ENCODE data around the gene PRR5L.
"Not testable (repeated sequence)": the region's sequence is repeated elsewhere in the genome, so short reads cannot be mapped to it uniquely, and the experiment has no call there.

Gene PRR5L

DNA sequence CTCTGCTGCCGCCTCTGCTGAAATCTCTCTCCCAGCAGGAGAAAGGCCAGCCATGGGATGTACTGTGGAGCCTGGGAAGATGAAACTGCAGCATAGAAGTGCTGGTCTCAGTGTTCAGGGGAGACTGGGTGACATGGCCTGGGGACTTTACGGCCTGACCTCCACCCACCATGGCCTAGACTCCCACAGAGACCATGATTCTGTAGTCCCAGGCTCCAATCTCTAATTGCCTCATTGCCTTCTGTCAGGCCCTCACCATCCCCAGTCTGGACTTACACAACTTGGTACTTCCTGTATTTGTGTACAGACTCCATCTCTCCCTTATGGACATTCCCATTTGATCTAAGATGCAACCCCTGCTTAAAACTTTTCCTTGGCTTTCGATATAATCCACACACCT, 170.9 kb downstream of the PRR5L start:
- Histone ChIP-seq H3K4me3 (ENCODE audit: insufficient read depth, low read depth, low read length) (no peak overlapping the region), H3K9me3 (ENCODE audit: control insufficient read depth, low read length) (peaks cover 2% of the 10 kb centered on the region), H3K4me1 (ENCODE audit: control insufficient read depth, insufficient read depth, low read length) (peaks cover 8% of the 10 kb centered on the region), H3K27ac (ENCODE audit: insufficient read depth, low read depth, low read length, poor library complexity, severe bottlenecking) (no peak overlapping the region), H3K36me3 (ENCODE audit: control insufficient read depth, insufficient read depth, low read length) (no peaks in the 10 kb centered on the region), H3K27me3 (ENCODE audit: control insufficient read depth, insufficient read depth, low read length, poor library complexity, severe bottlenecking) (no peaks in the 10 kb centered on the region)
- WGBS, 2 experiments = 95% methylated on average over 3 of the region's 3 CpGs

DNA sequence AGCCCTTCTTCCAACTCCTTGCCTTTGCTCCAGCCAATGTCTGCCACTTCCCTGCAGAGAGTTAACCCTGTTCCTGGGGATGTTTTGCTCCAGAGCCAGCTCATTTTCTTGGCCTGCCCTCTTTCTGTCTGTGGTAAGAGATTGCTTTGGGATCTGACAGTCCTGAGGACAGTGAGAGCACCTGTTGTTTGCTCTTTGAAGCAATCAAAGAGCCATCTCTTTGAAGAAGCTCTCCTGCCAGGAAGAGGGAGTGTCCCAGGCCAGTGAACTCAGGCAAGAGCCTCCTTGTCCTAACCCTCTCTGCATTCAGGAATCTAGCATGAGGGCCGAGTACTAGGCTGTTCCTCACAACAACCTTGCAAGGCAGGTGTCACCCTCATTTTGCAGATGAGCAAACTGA, 171.8 kb downstream of the PRR5L start:
- H3K9me3 ChIP-seq (ENCODE audit: control insufficient read depth, low read length) = peaks cover 2% of the 10 kb centered on the region
- H3K4me1 ChIP-seq (ENCODE audit: control insufficient read depth, insufficient read depth, low read length) = peaks cover 8% of the 10 kb centered on the region
- H3K27ac ChIP-seq (ENCODE audit: insufficient read depth, low read depth, low read length, poor library complexity, severe bottlenecking) = peak overlapping the region; percentile 19
- no peaks in the 10 kb centered on the region for H3K27me3 ChIP-seq (ENCODE audit: control insufficient read depth, insufficient read depth, low read length, poor library complexity, severe bottlenecking)
- H3K4me3 ChIP-seq (ENCODE audit: insufficient read depth, low read depth, low read length) = no peak overlapping the region
- WGBS, 2 experiments = 65 to 69% methylated on average over 1 of the region's 1 CpG
- no peaks in the 10 kb centered on the region for H3K36me3 ChIP-seq (ENCODE audit: control insufficient read depth, insufficient read depth, low read length)

GRCh38 chr11:36469063-36469462, 173.0 kb downstream of the PRR5L start:
- peaks cover 8% of the 10 kb centered on the region for H3K4me1 ChIP-seq (ENCODE audit: control insufficient read depth, insufficient read depth, low read length)
- no peak overlapping the region for H3K27ac ChIP-seq (ENCODE audit: insufficient read depth, low read depth, low read length, poor library complexity, severe bottlenecking)
- no peaks in the 10 kb centered on the region for H3K27me3 ChIP-seq (ENCODE audit: control insufficient read depth, insufficient read depth, low read length, poor library complexity, severe bottlenecking)
- no peaks in the 10 kb centered on the region for H3K36me3 ChIP-seq (ENCODE audit: control insufficient read depth, insufficient read depth, low read length)
- peaks cover 2% of the 10 kb centered on the region for H3K9me3 ChIP-seq (ENCODE audit: control insufficient read depth, low read length)
- 53 to 59% methylated on average over 2 of the region's 2 CpGs for WGBS, 2 experiments
- no peak overlapping the region for H3K4me3 ChIP-seq (ENCODE audit: insufficient read depth, low read depth, low read length)

DNA sequence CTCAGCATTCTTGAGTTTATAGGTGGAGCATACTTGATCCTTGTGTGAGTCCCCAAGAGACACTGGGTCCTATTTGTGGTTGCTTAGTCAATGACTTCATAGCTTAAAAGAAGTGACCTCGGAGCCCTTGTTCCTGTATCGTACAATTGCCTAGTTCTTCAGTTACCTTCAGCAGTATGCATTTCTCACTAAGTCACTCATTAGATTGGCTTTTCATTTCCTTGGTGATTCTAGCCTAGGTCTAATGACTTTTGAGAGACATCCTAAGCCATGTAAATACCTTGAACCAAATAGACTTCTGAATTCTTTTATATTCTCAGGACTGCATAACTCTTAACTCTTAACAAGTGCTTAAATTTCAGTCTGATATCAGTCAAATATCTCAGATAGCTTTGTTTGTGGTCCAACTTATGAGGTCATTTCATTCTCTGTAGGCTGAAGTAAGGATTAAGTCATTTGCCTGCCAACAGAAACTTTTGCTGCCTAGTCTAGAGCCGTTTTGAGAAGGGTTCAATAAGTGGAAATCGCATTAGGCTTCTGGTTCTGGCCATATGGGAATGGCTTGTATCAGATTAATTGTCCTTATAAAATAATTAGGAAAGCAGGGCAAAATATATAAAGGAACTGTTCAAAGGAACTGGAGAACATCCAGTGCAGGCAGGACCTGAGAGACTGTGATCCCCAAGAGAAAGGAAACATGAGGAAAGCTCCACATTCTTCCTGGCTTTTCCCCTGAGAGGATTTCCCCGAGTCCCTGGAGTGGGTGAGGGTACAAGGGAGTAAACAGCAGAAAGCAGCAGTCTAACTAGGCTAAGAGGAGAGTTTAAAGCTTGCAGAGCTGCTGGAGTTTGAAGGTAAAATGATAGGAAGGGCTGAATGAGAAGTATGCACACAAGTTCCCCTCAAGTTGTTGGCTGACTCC, 174.1 kb downstream of the PRR5L start:
- H3K36me3 ChIP-seq (ENCODE audit: control insufficient read depth, insufficient read depth, low read length) = no peaks in the 10 kb centered on the region
- H3K9me3 ChIP-seq (ENCODE audit: control insufficient read depth, low read length) = peaks cover 2% of the 10 kb centered on the region
- H3K27ac ChIP-seq (ENCODE audit: insufficient read depth, low read depth, low read length, poor library complexity, severe bottlenecking) = no peak overlapping the region
- H3K4me3 ChIP-seq (ENCODE audit: insufficient read depth, low read depth, low read length) = no peak overlapping the region
- 86 to 90% methylated on average over 5 of the region's 5 CpGs for WGBS, 2 experiments
- peaks cover 8% of the 10 kb centered on the region for H3K4me1 ChIP-seq (ENCODE audit: control insufficient read depth, insufficient read depth, low read length)
- H3K27me3 ChIP-seq (ENCODE audit: control insufficient read depth, insufficient read depth, low read length, poor library complexity, severe bottlenecking) = no peaks in the 10 kb centered on the region

GRCh38 chr11:36471577-36471976, 175.5 kb downstream of the PRR5L start:
- Histone ChIP-seq H3K9me3 (ENCODE audit: control insufficient read depth, low read length) (peaks cover 2% of the 10 kb centered on the region), H3K4me3 (ENCODE audit: insufficient read depth, low read depth, low read length) (no peak overlapping the region), H3K4me1 (ENCODE audit: control insufficient read depth, insufficient read depth, low read length) (peaks cover 8% of the 10 kb centered on the region), H3K27ac (ENCODE audit: insufficient read depth, low read depth, low read length, poor library complexity, severe bottlenecking) (no peak overlapping the region), H3K36me3 (ENCODE audit: control insufficient read depth, insufficient read depth, low read length) (no peaks in the 10 kb centered on the region), H3K27me3 (ENCODE audit: control insufficient read depth, insufficient read depth, low read length, poor library complexity, severe bottlenecking) (no peaks in the 10 kb centered on the region)
- whole genome bisulfite sequencing, 2 experiments = 89 to 94% methylated on average over 1 of the region's 1 CpG

DNA sequence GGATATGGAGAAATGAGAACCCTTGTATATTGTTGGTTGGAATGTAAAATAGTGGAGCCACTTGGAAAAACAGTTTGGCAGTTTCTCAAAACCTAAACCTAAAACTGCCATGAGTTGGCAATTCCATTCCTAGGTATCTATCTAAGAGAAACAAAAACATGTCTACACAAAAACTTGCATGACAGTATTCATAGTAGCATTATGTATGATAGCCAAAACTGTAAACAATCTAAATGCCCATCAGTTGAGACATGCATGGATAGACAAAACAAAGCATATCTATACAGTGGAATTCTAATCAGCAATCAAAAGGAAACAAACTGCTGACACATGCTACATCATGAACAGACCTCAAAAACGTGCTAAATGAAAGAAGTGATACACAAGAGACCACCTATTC, 179.1 kb downstream of the PRR5L start:
- no peak overlapping the region for H3K27ac ChIP-seq (ENCODE audit: insufficient read depth, low read depth, low read length, poor library complexity, severe bottlenecking)
- H3K4me1 ChIP-seq (ENCODE audit: control insufficient read depth, insufficient read depth, low read length) = no peaks in the 10 kb centered on the region
- H3K27me3 ChIP-seq (ENCODE audit: control insufficient read depth, insufficient read depth, low read length, poor library complexity, severe bottlenecking) = no peaks in the 10 kb centered on the region
- H3K36me3 ChIP-seq (ENCODE audit: control insufficient read depth, insufficient read depth, low read length) = no peaks in the 10 kb centered on the region
- 44% methylated on average over 1 of the region's 1 CpG; no CpG with 5 or more reads in 1 of the 2 experiments for WGBS, 2 experiments
- H3K9me3 ChIP-seq (ENCODE audit: control insufficient read depth, low read length) = no peaks in the 10 kb centered on the region
- H3K4me3 ChIP-seq (ENCODE audit: insufficient read depth, low read depth, low read length) = no peak overlapping the region

DNA sequence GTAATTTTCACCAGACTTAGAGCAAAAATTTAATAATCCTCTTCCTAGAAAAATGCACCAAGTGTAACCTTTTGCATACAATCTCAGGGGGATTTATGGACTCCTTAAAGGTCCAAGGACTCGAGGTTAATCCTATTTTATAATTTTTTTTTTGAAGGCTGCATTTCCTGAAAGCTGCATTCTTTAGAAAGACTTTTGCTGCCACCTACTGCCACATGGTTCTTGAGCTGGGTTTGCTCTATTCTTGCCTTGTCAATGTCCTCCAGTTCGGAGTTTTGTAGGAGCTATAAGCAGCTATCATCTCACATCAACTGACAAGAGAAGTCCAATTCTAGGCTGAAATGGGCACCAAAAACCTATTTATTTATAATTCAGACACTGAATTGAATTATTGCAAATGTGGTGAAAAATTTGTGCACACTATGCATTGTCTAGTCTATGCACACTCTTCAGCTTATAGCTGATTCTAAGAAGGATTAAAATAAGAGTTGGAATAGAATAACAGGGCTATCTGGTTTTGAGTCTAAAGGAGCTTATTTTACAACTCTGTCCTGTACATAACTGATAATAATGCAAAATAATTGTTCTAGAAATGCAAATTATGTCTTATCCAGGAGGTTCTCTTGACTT, 182.7 kb downstream of the PRR5L start:
- WGBS, 2 experiments = 61 to 69% methylated on average over 2 of the region's 2 CpGs
- no peak overlapping the region for H3K27ac ChIP-seq (ENCODE audit: insufficient read depth, low read depth, low read length, poor library complexity, severe bottlenecking)
- no peaks in the 10 kb centered on the region for H3K27me3 ChIP-seq (ENCODE audit: control insufficient read depth, insufficient read depth, low read length, poor library complexity, severe bottlenecking)
- no peaks in the 10 kb centered on the region for H3K36me3 ChIP-seq (ENCODE audit: control insufficient read depth, insufficient read depth, low read length)
- no peak overlapping the region for H3K4me3 ChIP-seq (ENCODE audit: insufficient read depth, low read depth, low read length)
- H3K9me3 ChIP-seq (ENCODE audit: control insufficient read depth, low read length) = no peaks in the 10 kb centered on the region
- no peaks in the 10 kb centered on the region for H3K4me1 ChIP-seq (ENCODE audit: control insufficient read depth, insufficient read depth, low read length)

- Histone ChIP-seq H3K27ac (ENCODE audit: insufficient read depth, low read depth, low read length, poor library complexity, severe bottlenecking) (no peak overlapping the region), H3K4me3 (ENCODE audit: insufficient read depth, low read depth, low read length) (no peak overlapping the region), H3K9me3 (ENCODE audit: control insufficient read depth, low read length) (no peaks in the 10 kb centered on the region), H3K27me3 (ENCODE audit: control insufficient read depth, insufficient read depth, low read length, poor library complexity, severe bottlenecking) (no peaks in the 10 kb centered on the region), H3K4me1 (ENCODE audit: control insufficient read depth, insufficient read depth, low read length) (no peaks in the 10 kb centered on the region), H3K36me3 (ENCODE audit: control insufficient read depth, insufficient read depth, low read length) (peaks cover 3% of the 10 kb centered on the region)
Measured at GRCh38 chr11:36480833-36481232, 184.7 kb downstream of the PRR5L start.

DNA sequence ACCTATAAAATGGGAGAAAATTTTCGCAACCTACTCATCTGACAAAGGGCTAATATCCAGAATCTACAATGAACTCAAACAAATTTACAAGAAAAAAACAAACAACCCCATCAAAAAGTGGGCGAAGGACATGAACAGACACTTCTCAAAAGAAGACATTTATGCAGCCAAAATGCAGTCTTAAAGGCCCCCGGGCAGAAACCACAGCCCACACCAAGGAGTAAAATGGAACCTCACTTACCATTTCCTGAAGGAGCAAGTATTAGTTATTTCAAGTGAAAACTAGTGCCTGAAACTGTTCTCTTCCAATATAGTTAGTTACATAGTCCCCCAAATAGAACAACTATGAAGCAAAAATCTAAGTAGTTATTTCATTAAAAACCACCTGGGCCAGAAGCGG, 187.0 kb downstream of the PRR5L start:
- not testable (repeated sequence) for H3K27me3 ChIP-seq (ENCODE audit: control insufficient read depth, insufficient read depth, low read length, poor library complexity, severe bottlenecking); H3K9me3 ChIP-seq (ENCODE audit: control insufficient read depth, low read length); H3K4me1 ChIP-seq (ENCODE audit: control insufficient read depth, insufficient read depth, low read length); H3K4me3 ChIP-seq (ENCODE audit: insufficient read depth, low read depth, low read length); H3K27ac ChIP-seq (ENCODE audit: insufficient read depth, low read depth, low read length, poor library complexity, severe bottlenecking)
- peaks cover 10% of the 10 kb centered on the region for H3K36me3 ChIP-seq (ENCODE audit: control insufficient read depth, insufficient read depth, low read length)
- WGBS, 2 experiments = 93 to 95% methylated on average over 3 of the region's 4 CpGs

DNA sequence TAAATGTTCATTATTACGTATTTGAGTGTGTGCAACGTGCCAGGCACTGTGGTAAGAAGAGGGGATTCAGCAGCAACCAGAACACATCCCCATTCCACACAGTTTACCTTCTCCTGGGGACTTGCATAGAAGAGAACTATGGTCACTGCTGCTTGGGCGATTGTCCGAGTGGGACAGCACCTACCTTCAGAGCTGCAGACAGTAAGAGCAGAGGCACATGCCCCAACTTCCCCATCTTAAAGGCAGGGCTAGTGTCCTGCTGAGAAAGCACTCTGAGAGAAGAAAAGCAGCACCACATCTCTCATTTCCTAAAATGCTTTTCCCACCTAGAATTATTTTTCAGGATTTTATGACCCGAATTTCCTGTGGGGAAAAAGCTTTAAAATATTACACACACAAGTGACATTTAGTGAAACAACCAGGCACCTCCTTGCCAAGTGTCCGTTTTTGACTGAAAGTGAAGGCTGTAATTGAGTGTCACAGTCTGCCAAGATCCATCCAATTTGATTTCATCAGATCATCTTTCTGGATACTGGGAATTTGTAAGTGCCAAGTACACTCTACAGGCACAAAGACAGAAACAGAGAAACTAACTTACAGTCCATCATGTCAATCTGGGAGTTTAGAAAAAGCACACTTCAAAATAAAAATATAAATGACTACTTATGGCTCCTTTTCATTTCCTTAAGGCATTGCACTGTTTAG, 189.4 kb downstream of the PRR5L start:
- H3K36me3 ChIP-seq (ENCODE audit: control insufficient read depth, insufficient read depth, low read length) = peaks cover 21% of the 10 kb centered on the region
- H3K27me3 ChIP-seq (ENCODE audit: control insufficient read depth, insufficient read depth, low read length, poor library complexity, severe bottlenecking) = no peaks in the 10 kb centered on the region
- no peak overlapping the region for H3K4me3 ChIP-seq (ENCODE audit: insufficient read depth, low read depth, low read length)
- H3K27ac ChIP-seq (ENCODE audit: insufficient read depth, low read depth, low read length, poor library complexity, severe bottlenecking) = no peak overlapping the region
- no peaks in the 10 kb centered on the region for H3K9me3 ChIP-seq (ENCODE audit: control insufficient read depth, low read length)
- WGBS, 2 experiments = 96 to 97% methylated on average over 6 of the region's 6 CpGs
- no peaks in the 10 kb centered on the region for H3K4me1 ChIP-seq (ENCODE audit: control insufficient read depth, insufficient read depth, low read length)
